A549 (cell line): Measurements from ENCODE around the gene THAP4. TPM values are rescaled to one million over a fixed set of nuclear protein-coding genes. Genes with fewer than 3 reads are reported as not detected.

Source experiments
- ATAC-seq, 2 experiments: fragments of 200-7000 bp in 1 of 2; fragments of >200 bp in 1 of 2; cut with Nextera tagmentation in 1 of 2; cut with Tn5 transposase in 1 of 2; 3 replicates each; pipeline versions ENCODE4 v1.8.0 to v1.9.1; 2018 to 2020; ENCODE audit warnings: mild to moderate bottlenecking in 1 of 2, moderate library complexity in 1 of 2
- CTCF ChIA-PET: fragments of 300-600 bp; sonication (Branson Sonifier 250); formaldehyde crosslinking; extraction: SDS; loops from one replicate; lab custom pipeline; 2021; ENCODE audit warnings: antibody characterized with exemption, inconsistent platforms; lab: Yijun Ruan, JAX
- POLR2A ChIA-PET: fragments of 350-600 bp; formaldehyde crosslinking; extraction: SDS; loops from one replicate; lab custom pipeline; 2021; ENCODE audit warnings: antibody characterized with exemption, inconsistent platforms; lab: Yijun Ruan, JAX
- DNase-seq, 2 experiments: peaks; one replicate each; pipeline versions ENCODE4 v3.0.0 to v3.0.0-alpha.2; 2011 to 2016; ENCODE audit warnings: low read depth in 1 of 2, low spot score in 1 of 2
- FAIRE-seq: peaks from 2 replicates; lab custom pipeline; 2011; peaks lifted over from hg19 to GRCh38; lab: Jason Lieb, UNC
- H3K27ac ChIP-seq, 2 experiments: fragments of >200 bp; sonication (Bioruptor Twin); formaldehyde crosslinking; 3 replicates each; pipeline ENCODE4 v1.5.1; 2016 to 2017
- H3K4me1 ChIP-seq: fragments of >200 bp; sonication (Bioruptor Twin); formaldehyde crosslinking; 3 replicates; pipeline ENCODE4 v1.6.1; 2016
- H3K4me2 ChIP-seq: fragments of >200 bp; sonication (Bioruptor Twin); formaldehyde crosslinking; 3 replicates; pipeline ENCODE4 v1.6.1; 2016
- H3K4me3 ChIP-seq: fragments of >200 bp; sonication (Bioruptor Twin); formaldehyde crosslinking; 3 replicates; pipeline ENCODE4 v1.5.1; 2016
- H3K9me3 ChIP-seq: fragments of >200 bp; sonication (Bioruptor Twin); formaldehyde crosslinking; 3 replicates; pipeline ENCODE4 v1.6.1; 2016
- BHLHE40 ChIP-seq: IDR thresholded peaks from 2 replicates; pipeline ENCODE4 v1.6.1; 2012; ENCODE audit warnings: low read depth, low read length, inconsistent platforms
- CHD2 ChIP-seq: fragments of 150-350 bp; IDR thresholded peaks from 2 replicates; pipeline ENCODE4 v1.6.1; 2014; ENCODE audit warnings: low read length; ENCODE audit not compliant: partially characterized antibody
- E2F6 ChIP-seq: IDR thresholded peaks from 2 replicates; pipeline ENCODE4 v1.6.1; 2012; ENCODE audit warnings: low read depth, borderline replicate concordance
- ELK1 ChIP-seq: fragments of 150-350 bp; IDR thresholded peaks from 2 replicates; pipeline ENCODE4 v1.6.1; 2014; ENCODE audit warnings: low read depth, mild to moderate bottlenecking, low read length
- ESRRA ChIP-seq: fragments of 150-350 bp; IDR thresholded peaks from 2 replicates; pipeline ENCODE4 v1.6.1; 2014; ENCODE audit warnings: mild to moderate bottlenecking, low read length, borderline replicate concordance
- FOSB ChIP-seq: fragments of 250-450 bp; sonication (Bioruptor Pico); IDR thresholded peaks from 2 replicates; pipeline ENCODE4 v1.5.0; 2020; ENCODE audit warnings: mild to moderate bottlenecking, moderate library complexity
- HOXA7 ChIP-seq: fragments of 250-450 bp; sonication (Bioruptor Pico); IDR thresholded peaks from 2 replicates; pipeline ENCODE4 v1.5.0; 2020; ENCODE audit warnings: mild to moderate bottlenecking, moderate library complexity
- HOXB5 ChIP-seq: fragments of 250-450 bp; sonication (Bioruptor Pico); IDR thresholded peaks from 2 replicates; pipeline ENCODE4 v1.5.0; 2020; ENCODE audit warnings: mild to moderate bottlenecking, moderate library complexity
- JUNB ChIP-seq: fragments of >200 bp; sonication (Bioruptor Twin); formaldehyde crosslinking; IDR thresholded peaks from 2 replicates; pipeline ENCODE4 v1.6.1; 2016
- KDM5A ChIP-seq: fragments of 200-600 bp; sonication (generic); IDR thresholded peaks from 2 replicates; pipeline ENCODE4 v1.6.1; 2016; ENCODE audit warnings: antibody characterized with exemption, mild to moderate bottlenecking
- MAFK ChIP-seq: fragments of 450-650 bp; IDR thresholded peaks from 2 replicates; pipeline ENCODE4 v1.6.1; 2014; ENCODE audit not compliant: partially characterized antibody
- POLR2AphosphoS2 ChIP-seq: conservative IDR thresholded peaks from 2 replicates; pipeline ENCODE4 v1.6.1; 2012; ENCODE audit warnings: low read length, improper control_type of control experiment, inconsistent platforms
- RAD21 ChIP-seq, 2 experiments: fragments of >200 bp in 1 of 2; sonication (Bioruptor Twin) in 1 of 2; formaldehyde crosslinking in 1 of 2; IDR thresholded peaks in 1 of 2; conservative IDR thresholded peaks in 1 of 2; 2 replicates in 1 of 2; 3 replicates in 1 of 2; pipeline ENCODE4 v1.6.1; 2012 to 2018; ENCODE audit warnings: inconsistent platforms in 1 of 2
- RCOR1 ChIP-seq: fragments of 150-350 bp; IDR thresholded peaks from 2 replicates; pipeline ENCODE4 v1.6.1; 2014; ENCODE audit warnings: antibody characterized with exemption, low read length, low read depth
- RFX5 ChIP-seq: fragments of 450-650 bp; IDR thresholded peaks from 2 replicates; pipeline ENCODE4 v1.7.1; 2014; ENCODE audit warnings: antibody characterized with exemption, mild to moderate bottlenecking, moderate library complexity
- RNF2 ChIP-seq: fragments of 200-600 bp; sonication (generic); IDR thresholded peaks from 2 replicates; pipeline ENCODE4 v1.6.1; 2016; ENCODE audit warnings: low read depth, mild to moderate bottlenecking, antibody characterized with exemption, moderate library complexity, borderline replicate concordance
- SMC3 ChIP-seq: fragments of >200 bp; sonication (Bioruptor Twin); formaldehyde crosslinking; IDR thresholded peaks from 3 replicates; pipeline ENCODE4 v1.6.1; 2018; ENCODE audit warnings: inconsistent platforms
- TP53 ChIP-seq: fragments of 250-450 bp; sonication (Bioruptor Pico); IDR thresholded peaks from 2 replicates; pipeline ENCODE4 v1.5.0; 2021; ENCODE audit warnings: mild to moderate bottlenecking, moderate library complexity
- USF2 ChIP-seq: fragments of 450-650 bp; IDR thresholded peaks from 2 replicates; pipeline ENCODE4 v1.6.1; 2014; ENCODE audit warnings: antibody characterized with exemption
- ZC3H11A ChIP-seq: fragments of 450-650 bp; IDR thresholded peaks from 2 replicates; pipeline ENCODE4 v1.6.1; 2014; ENCODE audit warnings: antibody characterized with exemption, mild to moderate bottlenecking
- ZSCAN20 ChIP-seq: fragments of 250-450 bp; sonication (Bioruptor Pico); IDR thresholded peaks from 2 replicates; pipeline ENCODE4 v1.8.0; 2022; ENCODE audit warnings: mild to moderate bottlenecking, moderate library complexity
- WGBS: methylation state at CpG from one replicate; pipeline ENCODE4 v1.1.6; 2017; ENCODE audit errors: missing lambda C conversion rate; 5-methylcytosine and 5-hydroxymethylcytosine counted together
- polyA plus RNA-seq, 4 experiments: library from polyadenylated mRNA; depleted of rRNA in 3 of 4; stranded (reverse); fragments of >200 nt; fragmentation: RNase III in 1 of 4; extraction: RNeasy Plus Mini Kit Qiagen cat#74134 plus additional on column Dnase treatment in 1 of 4; gene quantifications; 2 replicates in 3 of 4; 3 replicates in 1 of 4; pipeline ENCODE4 v1.2.3, GENCODE V29; 2011 to 2017
- TF ChIP-seq, protein P1 (sequence below): fragments of >200 bp; sonication (Bioruptor Twin); formaldehyde crosslinking; IDR thresholded peaks from 2 replicates; pipeline ENCODE4 v1.6.1; 2016
- TF ChIP-seq, protein P2 (sequence below): IDR thresholded peaks from 2 replicates; pipeline ENCODE4 v1.6.1; 2012

The THAP4 gene
- polyA plus RNA-seq, 2 of the 4 experiments (the other 2 are of a cell fraction) = 36.1 to 51.0 TPM

DNA sequence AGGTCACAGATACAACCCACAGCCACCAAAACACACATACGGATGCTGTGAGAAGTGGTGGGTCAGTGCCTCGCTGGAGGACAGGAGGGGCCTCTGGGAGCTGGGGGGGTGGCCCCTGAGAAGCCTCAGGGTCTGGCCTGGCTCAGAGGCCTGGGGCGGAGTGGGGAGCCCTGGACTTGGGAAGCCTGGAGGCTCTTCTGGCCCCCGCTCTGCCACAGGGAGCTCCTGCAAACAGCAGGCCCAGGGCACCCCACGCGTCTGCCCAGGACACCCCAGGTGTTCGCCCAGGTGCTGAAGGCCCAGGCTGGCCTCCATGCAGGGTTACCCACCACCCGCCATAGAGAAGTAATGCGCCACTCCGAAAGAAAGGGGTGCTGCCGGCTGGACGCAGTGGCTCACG, 25.9 kb downstream of the THAP4 start:
- Histone ChIP-seq H3K4me1 (no peaks in the 10 kb centered on the region), H3K9me3 (no peaks in the 10 kb centered on the region), H3K4me3 (no peak overlapping the region), H3K4me2 (no peak overlapping the region), H3K27ac (no peak overlapping the region)
- no peak for FAIRE-seq
- ChIA-PET POLR2A (no interaction called here), CTCF (no interaction called here)
- no peak for DNase-seq
- TF ChIP-seq USF2 (no peak), RFX5 (no peak), KDM5A (no peak), E2F6 (no peak)
- TF ChIP-seq, protein P1, sequence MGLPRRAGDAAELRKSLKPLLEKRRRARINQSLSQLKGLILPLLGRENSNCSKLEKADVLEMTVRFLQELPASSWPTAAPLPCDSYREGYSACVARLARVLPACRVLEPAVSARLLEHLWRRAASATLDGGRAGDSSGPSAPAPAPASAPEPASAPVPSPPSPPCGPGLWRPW = no peak
- WGBS = 94% methylated on average over 13 of the region's 13 CpGs
- no peak for ATAC-seq

GRCh38 chr2:241609859-241610793, 26.8 kb downstream of the THAP4 start:
- no peak for TF ChIP-seq POLR2AphosphoS2
- no peak for TF ChIP-seq MAFK
- TF ChIP-seq RCOR1 = no peak
- no peak for TF ChIP-seq JUNB
- no peak for TF ChIP-seq HOXA7 (CRISPR knock-in tag)
- TF ChIP-seq HOXB5 = no peak
- no peak for TF ChIP-seq BHLHE40
- TF ChIP-seq, protein P1 = no peak
- TF ChIP-seq ZC3H11A = no peak
- no peak for TF ChIP-seq TP53 (CRISPR knock-in tag)
- no peak for TF ChIP-seq RNF2
- TF ChIP-seq, all 56 proteins: peak for 0
- no peak overlapping the region for H3K4me3 ChIP-seq
- ChIA-PET POLR2A (no interaction called here), CTCF (no interaction called here)
- no peak overlapping the region for H3K4me2 ChIP-seq
- FAIRE-seq (no peak), DNase-seq (no peak), ATAC-seq (no peak)
- WGBS = 98% methylated on average over 40 of the region's 76 CpGs
- no peaks in the 10 kb centered on the region for H3K9me3 ChIP-seq
- H3K27ac ChIP-seq = no peak overlapping the region
- H3K4me1 ChIP-seq = no peaks in the 10 kb centered on the region

DNA sequence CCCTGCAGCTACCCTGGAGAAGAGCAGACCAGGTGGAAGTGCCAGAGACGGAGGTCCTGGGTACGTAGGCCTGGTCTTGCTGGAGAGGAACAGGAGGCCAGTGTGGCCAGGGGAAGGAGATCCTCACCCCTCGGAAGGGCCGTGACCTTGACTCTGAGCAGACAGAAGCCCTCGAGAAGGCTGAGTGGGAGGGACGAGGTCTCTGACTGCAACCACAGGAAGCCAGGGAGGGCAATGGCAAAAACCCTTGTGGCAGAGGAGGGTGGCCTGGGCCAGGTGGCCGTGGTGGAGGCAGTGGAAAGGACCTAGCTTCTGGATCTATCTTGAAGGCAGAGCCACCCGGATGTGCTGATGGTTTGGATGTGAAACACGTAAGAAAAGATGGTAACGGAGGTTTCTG, 28.1 kb downstream of the THAP4 start:
- ChIA-PET CTCF (interaction anchor here (1.3 kb wide), 1 partner anchor 50 kb away, joined by 5 read pairs; no protein-coding TSS in a partner anchor), POLR2A (no interaction called here)
- Histone ChIP-seq H3K27ac (no peak overlapping the region), H3K4me1 (no peaks in the 10 kb centered on the region), H3K4me3 (no peak overlapping the region), H3K4me2 (no peak overlapping the region), H3K9me3 (no peaks in the 10 kb centered on the region)
- FAIRE-seq (no peak), DNase-seq (no peak), ATAC-seq (no peak; a peak in 1 of 6 replicates)
- TF ChIP-seq, protein P2, sequence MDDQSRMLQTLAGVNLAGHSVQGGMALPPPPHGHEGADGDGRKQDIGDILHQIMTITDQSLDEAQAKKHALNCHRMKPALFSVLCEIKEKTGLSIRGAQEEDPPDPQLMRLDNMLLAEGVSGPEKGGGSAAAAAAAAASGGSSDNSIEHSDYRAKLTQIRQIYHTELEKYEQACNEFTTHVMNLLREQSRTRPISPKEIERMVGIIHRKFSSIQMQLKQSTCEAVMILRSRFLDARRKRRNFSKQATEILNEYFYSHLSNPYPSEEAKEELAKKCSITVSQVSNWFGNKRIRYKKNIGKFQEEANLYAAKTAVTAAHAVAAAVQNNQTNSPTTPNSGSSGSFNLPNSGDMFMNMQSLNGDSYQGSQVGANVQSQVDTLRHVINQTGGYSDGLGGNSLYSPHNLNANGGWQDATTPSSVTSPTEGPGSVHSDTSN = no peak
- TF ChIP-seq CHD2 (no peak), ESRRA (no peak), JUNB (no peak), ZSCAN20 (CRISPR knock-in tag) (no peak), RAD21 (conservative IDR thresholded peaks at IDR 0.05 in 1 of 2, IDR thresholded peaks at IDR 0.05 in 1 of 2) (no peak), BHLHE40 (no peak), SMC3 (no peak), ELK1 (no peak), FOSB (no peak)
- 93% methylated on average over 10 of the region's 10 CpGs for WGBS
